DMS153 (cell line): Measurements from ENCODE around the gene ASAP2.

Experiments used
- DNase-seq: peaks from one replicate; lab custom pipeline; 2025; lab: John Stamatoyannopoulos, UW

Gene ASAP2

DNA sequence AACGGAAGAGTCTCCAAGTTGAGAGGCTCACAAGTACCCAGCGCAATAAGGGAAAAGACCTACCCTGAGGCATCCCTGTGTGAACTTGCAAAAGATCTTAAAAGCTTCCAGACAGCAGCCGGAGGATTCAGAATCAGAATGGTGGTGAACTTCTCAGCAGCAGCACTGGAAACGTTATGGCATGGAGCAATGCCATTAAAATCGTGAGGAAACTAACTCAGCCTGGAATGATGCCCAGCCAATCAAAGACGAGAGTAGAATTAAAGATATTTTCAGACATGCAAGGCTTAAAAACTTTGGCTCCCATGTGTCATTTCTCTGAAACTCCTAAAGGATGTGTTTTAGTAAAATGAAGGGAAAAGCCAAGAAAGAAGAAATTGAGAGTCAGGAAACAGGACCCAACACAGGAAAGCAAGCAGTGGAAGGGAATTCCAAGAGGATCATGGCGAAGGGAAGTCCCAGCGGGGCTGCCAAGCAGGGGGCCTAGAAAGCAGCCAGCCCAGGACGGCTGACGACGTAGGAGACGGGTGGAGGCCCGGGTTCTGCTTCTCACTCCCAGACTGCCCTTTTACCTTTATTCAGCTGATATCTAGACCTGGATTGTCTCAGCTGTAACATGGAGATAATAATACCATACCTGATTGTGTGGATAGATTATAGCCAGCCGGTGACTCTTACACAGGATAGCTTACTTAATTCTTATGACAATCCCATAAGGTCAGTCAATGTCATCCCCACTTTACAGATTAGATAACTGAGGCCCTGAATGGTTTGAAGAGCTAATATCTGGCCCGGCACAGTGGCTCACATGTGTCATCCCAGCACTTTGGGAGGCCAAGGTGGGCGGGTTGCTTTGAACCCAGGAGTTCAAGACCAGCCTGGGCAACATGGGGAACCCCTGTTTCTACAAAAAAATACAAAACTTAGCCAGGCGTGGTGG lies 92.8 kb downstream of the ASAP2 start:
- no peak for DNase-seq

DNA sequence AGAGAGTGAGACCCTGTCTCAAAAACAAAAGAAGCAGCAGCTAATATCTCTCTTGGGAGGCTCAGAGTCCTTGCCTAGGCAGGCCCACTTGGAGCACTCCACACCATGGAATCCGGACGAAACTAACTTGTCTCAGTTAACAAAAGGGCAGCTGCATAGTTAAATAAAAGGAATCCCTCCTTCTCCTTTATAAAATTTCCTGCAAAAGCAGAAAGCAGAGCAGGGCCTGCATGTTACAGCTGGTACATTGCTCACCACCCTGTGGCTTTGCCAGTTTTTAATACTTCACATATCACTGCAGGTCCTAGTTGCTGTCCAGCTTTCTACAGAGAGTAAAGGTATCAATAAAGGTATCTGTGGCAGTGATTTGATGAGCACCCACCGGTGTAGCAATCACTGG lies 93.6 kb downstream of the ASAP2 start:
- DNase-seq = no peak

GRCh38 chr2:9300829-9301453 lies 94.3 kb downstream of the ASAP2 start:
- DNase-seq = no peak

DNA sequence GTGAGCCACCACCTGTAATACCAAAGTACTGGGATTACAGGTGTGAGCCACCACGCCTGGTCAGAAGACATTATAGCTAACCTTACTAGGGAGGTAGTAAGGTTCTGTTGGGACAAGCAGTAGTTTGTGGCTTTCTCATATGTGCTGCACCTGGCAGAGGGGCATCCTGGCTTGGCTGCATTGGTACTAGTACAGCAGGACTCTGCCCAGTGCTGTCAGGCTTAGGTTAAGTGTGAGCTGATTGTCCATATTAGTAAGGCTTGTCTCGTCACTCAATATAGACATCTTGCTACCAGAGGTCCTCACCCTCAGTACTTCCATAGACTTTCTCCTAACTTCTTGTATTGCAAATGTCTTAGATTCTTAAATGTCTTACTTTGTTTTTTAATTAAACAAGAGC lies 96.1 kb downstream of the ASAP2 start:
- DNase-seq = no peak

- DNase-seq = no peak
Observed at GRCh38 chr2:9303528-9304225, 97.1 kb downstream of the ASAP2 start.

DNA sequence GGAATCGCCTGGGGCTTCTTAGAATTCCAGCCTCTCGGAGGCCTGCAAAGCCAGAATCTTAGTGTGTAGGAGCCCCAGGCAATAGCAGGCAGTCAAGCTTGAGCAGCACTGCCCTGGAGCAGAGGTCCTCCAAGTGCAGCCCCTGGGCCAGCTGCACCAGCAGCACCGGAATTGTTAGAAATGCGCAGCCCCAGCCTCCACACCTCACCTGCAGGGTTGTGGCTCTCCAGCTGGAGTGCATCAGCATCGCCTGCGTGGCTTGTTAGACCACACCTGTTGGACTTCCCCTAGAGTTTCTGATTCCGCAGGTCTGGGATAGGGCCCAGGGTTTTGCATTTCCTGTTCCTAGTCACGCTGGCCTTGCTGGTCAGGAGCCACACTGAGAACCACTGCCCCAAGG lies 100.3 kb downstream of the ASAP2 start:
- no peak for DNase-seq

DNA sequence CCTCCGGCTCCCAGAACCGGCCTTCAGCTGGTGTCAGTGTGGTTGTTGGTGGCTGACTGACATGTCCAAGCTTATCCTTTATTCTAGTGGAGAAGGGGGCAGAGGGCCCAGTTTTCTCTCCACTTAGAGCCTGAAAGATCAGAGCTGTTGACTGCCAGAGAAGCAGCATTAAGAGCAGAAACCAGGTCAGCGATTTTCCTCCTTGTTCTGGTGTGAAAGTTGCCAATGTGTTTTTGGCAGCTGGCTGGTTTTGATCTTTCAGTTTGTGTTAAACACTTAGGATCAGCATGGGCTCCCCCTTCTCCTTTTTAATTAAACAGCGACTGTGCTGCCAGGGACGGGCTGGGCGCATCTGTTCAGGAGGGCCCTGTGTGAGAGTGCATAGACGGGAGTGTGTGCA lies 100.9 kb downstream of the ASAP2 start:
- DNase-seq = no peak

DNA sequence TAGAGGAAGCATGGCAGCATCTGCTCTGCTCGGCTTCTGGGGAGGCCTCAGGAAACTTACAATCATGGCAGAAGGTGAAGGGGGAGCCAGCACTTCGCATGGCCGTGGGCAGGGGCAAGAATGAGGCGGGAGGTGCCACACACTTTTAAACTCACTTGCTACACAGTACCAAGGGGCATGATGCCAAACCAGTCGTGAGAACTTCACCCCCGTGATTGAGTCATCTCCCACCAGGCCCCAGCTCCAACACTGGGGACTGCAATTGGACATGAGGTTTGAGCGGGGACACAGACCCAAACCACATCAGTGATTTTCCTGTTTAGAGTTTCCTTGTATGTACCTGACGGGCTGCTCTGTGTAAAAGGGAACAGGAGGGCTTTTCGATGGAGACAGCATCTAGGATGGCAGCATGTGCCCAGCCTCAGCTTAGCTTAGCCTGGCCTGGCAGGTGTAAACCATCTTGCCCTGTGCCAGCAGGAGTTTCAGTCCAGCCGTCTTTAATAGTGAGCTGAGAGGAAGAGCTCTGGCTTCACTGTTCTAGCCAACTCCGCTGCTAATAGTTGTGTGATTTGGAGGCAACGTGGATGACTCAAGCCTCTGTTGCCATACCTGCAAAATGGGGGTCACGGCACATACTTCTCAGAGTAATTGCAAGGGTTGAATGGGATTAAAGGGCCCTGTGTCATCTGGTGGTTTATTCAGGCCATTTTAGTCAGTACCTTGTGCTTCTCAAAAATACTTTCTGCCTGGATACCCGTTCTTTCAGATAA lies 101.8 kb downstream of the ASAP2 start:
- no peak for DNase-seq

DNA sequence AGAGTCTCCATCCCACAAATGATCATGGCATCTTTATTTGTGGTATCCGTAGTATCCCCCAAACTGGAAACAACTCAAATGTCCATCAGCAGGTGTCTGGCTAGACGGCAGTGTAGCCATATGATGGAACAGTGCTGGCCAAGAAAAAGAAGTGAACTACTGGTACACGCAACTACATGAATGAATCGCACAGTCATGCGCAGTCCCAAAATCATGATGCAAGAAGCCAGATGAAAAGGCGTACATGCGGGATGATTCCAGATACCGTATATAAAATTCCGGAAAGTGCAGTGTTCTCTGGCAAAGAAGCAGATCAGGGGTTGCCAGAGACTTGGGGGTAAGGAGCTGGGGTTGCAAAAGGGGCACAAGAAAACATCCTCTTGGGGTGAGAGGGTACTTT lies 102.5 kb downstream of the ASAP2 start:
- no peak for DNase-seq

GRCh38 chr2:9310377-9310776 lies 103.8 kb downstream of the ASAP2 start:
- DNase-seq = no peak

- DNase-seq = no peak
Observed at GRCh38 chr2:9310798-9311197, 104.2 kb downstream of the ASAP2 start.

- no peak for DNase-seq
Observed at GRCh38 chr2:9311488-9311887, 104.9 kb downstream of the ASAP2 start.

GRCh38 chr2:9312591-9312990 lies 106.0 kb downstream of the ASAP2 start:
- no peak for DNase-seq

- no peak for DNase-seq
Observed at GRCh38 chr2:9313443-9313842, 106.8 kb downstream of the ASAP2 start.

- DNase-seq = no peak
Observed at GRCh38 chr2:9315280-9315847, 108.8 kb downstream of the ASAP2 start.

GRCh38 chr2:9317559-9317958 lies 110.9 kb downstream of the ASAP2 start:
- no peak for DNase-seq

GRCh38 chr2:9318461-9319337 lies 112.1 kb downstream of the ASAP2 start:
- no peak for DNase-seq

GRCh38 chr2:9319338-9319715 lies 112.7 kb downstream of the ASAP2 start:
- no peak for DNase-seq

- DNase-seq = no peak
Observed at GRCh38 chr2:9322576-9322975, 116.0 kb downstream of the ASAP2 start.

GRCh38 chr2:9325428-9325827 lies 118.8 kb downstream of the ASAP2 start:
- no peak for DNase-seq

DNA sequence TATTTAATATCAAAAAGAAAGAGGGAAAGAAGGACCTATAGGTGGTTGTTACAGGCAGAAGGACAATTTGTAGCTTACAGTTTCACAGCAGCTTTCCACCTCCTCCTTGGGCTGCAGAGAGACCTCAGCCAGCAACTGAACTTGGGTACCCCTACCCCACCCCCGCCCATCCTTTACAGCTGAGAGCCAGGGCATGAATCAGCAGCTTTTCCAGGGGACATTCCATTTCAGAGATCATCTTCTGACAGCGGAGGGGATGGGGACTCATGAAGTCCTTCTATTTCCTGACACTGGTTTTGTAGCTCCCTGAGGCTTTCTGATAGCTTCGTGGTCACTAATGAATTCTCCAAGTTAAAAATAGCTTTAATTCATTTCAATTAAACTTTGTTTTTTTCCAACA lies 120.4 kb downstream of the ASAP2 start:
- DNase-seq = no peak
